SK-N-SH treated with all-trans-retinoic acid at 6 μM for 48 hours (cell line): Measurements from ENCODE around the gene OXER1.

ENCODE experiments used
- ARNTL ChIP-seq: fragments of 450-650 bp; formaldehyde crosslinking; IDR thresholded peaks from 2 replicates; pipeline ENCODE4 v1.5.0; 2020; ENCODE audit warnings: low read depth, mild to moderate bottlenecking, moderate library complexity, borderline replicate concordance
- BACH2 ChIP-seq: fragments of 250-450 bp; sonication (Bioruptor Pico); IDR thresholded peaks from 2 replicates; pipeline ENCODE4 v1.9.0; 2021; ENCODE audit warnings: mild to moderate bottlenecking, borderline replicate concordance
- CSDC2 ChIP-seq: fragments of 250-450 bp; sonication (Bioruptor Pico); IDR thresholded peaks from 2 replicates; pipeline ENCODE4 v1.5.0; 2020; ENCODE audit warnings: mild to moderate bottlenecking, moderate library complexity
- ESRRG ChIP-seq: fragments of 250-450 bp; sonication (Bioruptor Pico); IDR thresholded peaks from 2 replicates; pipeline ENCODE4 v1.6.1; 2021; ENCODE audit warnings: mild to moderate bottlenecking
- PATZ1 ChIP-seq: fragments of 250-450 bp; sonication (Bioruptor Pico); IDR thresholded peaks from 2 replicates; pipeline ENCODE4 v1.8.0; 2020; ENCODE audit warnings: mild to moderate bottlenecking, moderate library complexity, borderline replicate concordance
- POU6F1 ChIP-seq: fragments of 250-450 bp; sonication (Bioruptor Pico); IDR thresholded peaks from 2 replicates; pipeline ENCODE4 v1.8.0; 2021; ENCODE audit warnings: low read depth, mild to moderate bottlenecking, moderate library complexity, borderline replicate concordance
- RARB ChIP-seq: fragments of 250-450 bp; sonication (Bioruptor Pico); IDR thresholded peaks from 2 replicates; pipeline ENCODE4 v1.8.0; 2021; ENCODE audit warnings: mild to moderate bottlenecking, moderate library complexity
- TCF4 ChIP-seq: fragments of 250-450 bp; sonication (Bioruptor Pico); IDR thresholded peaks from 2 replicates; pipeline ENCODE4 v1.8.0; 2021; ENCODE audit warnings: mild to moderate bottlenecking, moderate library complexity, borderline replicate concordance
- ZC3H10 ChIP-seq: fragments of 250-450 bp; sonication (Bioruptor Pico); IDR thresholded peaks from 2 replicates; pipeline ENCODE4 v1.5.1; 2021; ENCODE audit warnings: mild to moderate bottlenecking, moderate library complexity
- ZFP3 ChIP-seq: fragments of 250-450 bp; sonication (Bioruptor Pico); IDR thresholded peaks from 2 replicates; pipeline ENCODE4 v1.5.0; 2020; ENCODE audit warnings: mild to moderate bottlenecking, moderate library complexity
- ZFP30 ChIP-seq: fragments of 450-650 bp; formaldehyde crosslinking; IDR thresholded peaks from 2 replicates; pipeline ENCODE4 v1.5.0; 2022; ENCODE audit warnings: mild to moderate bottlenecking, moderate library complexity
- ZNF565 ChIP-seq: fragments of 450-650 bp; formaldehyde crosslinking; conservative IDR thresholded peaks from 2 replicates; pipeline ENCODE4 v1.5.0; 2020; ENCODE audit warnings: low read depth, mild to moderate bottlenecking, moderate library complexity
- ZNF70 ChIP-seq: fragments of 450-650 bp; formaldehyde crosslinking; IDR thresholded peaks from 2 replicates; pipeline ENCODE4 v1.5.0; 2020; ENCODE audit warnings: mild to moderate bottlenecking, moderate library complexity
- ZNF8 ChIP-seq: fragments of 450-650 bp; formaldehyde crosslinking; IDR thresholded peaks from 2 replicates; pipeline ENCODE4 v1.5.0; 2020; ENCODE audit warnings: mild to moderate bottlenecking, moderate library complexity

DNA sequence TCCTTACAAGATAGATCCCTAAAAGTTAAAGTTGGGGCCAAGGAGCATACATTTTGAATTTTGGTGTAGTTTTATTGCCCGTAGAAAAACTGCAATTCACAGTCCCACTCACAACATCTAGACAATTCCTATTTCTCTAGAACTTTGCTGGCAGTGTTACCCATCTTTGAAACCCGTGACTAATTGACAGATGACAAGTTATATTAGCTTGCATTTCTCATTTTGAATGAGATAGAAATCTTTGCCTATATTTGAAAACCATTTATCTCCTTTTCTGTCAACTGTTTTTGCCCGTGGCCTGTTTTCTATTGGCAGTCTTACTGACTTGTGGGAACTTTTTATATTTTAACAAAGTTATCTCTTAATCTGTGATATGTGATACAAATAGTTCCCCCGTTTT, 50.0 kb downstream of the OXER1 start:
- TF ChIP-seq TCF4 (no peak), ZNF70 (no peak), ZFP30 (CRISPR knock-in tag) (no peak), ZC3H10 (no peak), ESRRG (CRISPR knock-in tag) (no peak), ZNF565 (no peak), ZNF8 (CRISPR knock-in tag) (no peak), POU6F1 (CRISPR knock-in tag) (no peak), ZFP3 (CRISPR knock-in tag) (no peak), ARNTL (no peak), RARB (CRISPR knock-in tag) (no peak), CSDC2 (no peak), PATZ1 (CRISPR knock-in tag) (no peak), BACH2 (CRISPR knock-in tag) (no peak)
